ENCODE results near the gene GALNT5. TPM values are rescaled to one million over a fixed set of nuclear protein-coding genes. Genes with fewer than 3 reads are reported as not detected.

The GALNT5 gene
- total and polyA plus RNA-seq, 2 donors (not counting 1 experiment from before 2014, with no cell fraction given): 63.7 to 199 TPM

DNA sequence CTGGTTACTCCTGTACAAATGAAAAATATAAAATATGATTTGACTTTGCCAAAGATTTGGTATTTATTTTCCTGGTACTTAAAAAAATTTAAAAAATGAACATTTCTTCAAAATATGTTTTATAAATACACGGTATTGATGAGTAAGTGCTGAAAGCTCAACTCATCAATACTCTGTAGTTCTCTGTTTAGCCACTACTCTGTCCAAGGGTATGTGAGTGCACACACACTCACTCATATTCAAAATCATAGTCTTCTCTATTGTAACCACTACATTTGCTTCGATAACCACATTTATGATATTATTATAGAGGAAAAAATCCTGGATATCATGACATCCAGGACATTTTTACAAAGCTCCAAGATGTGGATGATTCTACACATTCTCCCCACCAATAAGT is 40.1 kb upstream of the GALNT5 start:
- H3K4me1 ChIP-seq (ENCODE audit: control insufficient read depth, extremely low read depth, insufficient read depth, low read length): no peaks in the 10 kb centered on the region
- H3K79me2 ChIP-seq (ENCODE audit: control insufficient read depth, insufficient read depth, low read length): no peaks in the 10 kb centered on the region
- H3K4me3 ChIP-seq (replicated peaks in 1 of 4; ENCODE audit: control extremely low read depth in 1 of 4, insufficient read depth in 1 of 4, low read depth in 3 of 4, low read length in 4 of 4): no peak overlapping the region
- H2AFZ ChIP-seq (ENCODE audit: low read length): no peak overlapping the region
- no peaks in the 10 kb centered on the region for H3K9me3 ChIP-seq (ENCODE audit: control insufficient read depth, insufficient read depth, low read depth, low read length)
- no peak overlapping the region for H3K9ac ChIP-seq (ENCODE audit: insufficient read depth, low read length)
- H3K27me3 ChIP-seq (ENCODE audit: control insufficient read depth, insufficient read depth, low read length): no peaks in the 10 kb centered on the region
- no peaks in the 10 kb centered on the region for H4K20me1 ChIP-seq (ENCODE audit: control insufficient read depth, extremely low read depth, insufficient read depth, low read length)
- TF ChIP-seq, protein P1, sequence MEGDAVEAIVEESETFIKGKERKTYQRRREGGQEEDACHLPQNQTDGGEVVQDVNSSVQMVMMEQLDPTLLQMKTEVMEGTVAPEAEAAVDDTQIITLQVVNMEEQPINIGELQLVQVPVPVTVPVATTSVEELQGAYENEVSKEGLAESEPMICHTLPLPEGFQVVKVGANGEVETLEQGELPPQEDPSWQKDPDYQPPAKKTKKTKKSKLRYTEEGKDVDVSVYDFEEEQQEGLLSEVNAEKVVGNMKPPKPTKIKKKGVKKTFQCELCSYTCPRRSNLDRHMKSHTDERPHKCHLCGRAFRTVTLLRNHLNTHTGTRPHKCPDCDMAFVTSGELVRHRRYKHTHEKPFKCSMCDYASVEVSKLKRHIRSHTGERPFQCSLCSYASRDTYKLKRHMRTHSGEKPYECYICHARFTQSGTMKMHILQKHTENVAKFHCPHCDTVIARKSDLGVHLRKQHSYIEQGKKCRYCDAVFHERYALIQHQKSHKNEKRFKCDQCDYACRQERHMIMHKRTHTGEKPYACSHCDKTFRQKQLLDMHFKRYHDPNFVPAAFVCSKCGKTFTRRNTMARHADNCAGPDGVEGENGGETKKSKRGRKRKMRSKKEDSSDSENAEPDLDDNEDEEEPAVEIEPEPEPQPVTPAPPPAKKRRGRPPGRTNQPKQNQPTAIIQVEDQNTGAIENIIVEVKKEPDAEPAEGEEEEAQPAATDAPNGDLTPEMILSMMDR (conservative IDR thresholded peaks at IDR 0.05 in 1 of 2, IDR thresholded peaks at IDR 0.05 in 1 of 2; ENCODE audit: low read depth in 1 of 2, low read length in 2 of 2): no peak
- no peak overlapping the region for H3K27ac ChIP-seq (ENCODE audit: insufficient read depth, low read length)
- H3K36me3 ChIP-seq (ENCODE audit: control insufficient read depth, insufficient read depth, low read length): no peaks in the 10 kb centered on the region
- H3K4me2 ChIP-seq (ENCODE audit: extremely low read depth, insufficient read depth, low read length): no peak overlapping the region
- no peak for DNase-seq (ENCODE audit: low read depth in 2 of 2)

DNA sequence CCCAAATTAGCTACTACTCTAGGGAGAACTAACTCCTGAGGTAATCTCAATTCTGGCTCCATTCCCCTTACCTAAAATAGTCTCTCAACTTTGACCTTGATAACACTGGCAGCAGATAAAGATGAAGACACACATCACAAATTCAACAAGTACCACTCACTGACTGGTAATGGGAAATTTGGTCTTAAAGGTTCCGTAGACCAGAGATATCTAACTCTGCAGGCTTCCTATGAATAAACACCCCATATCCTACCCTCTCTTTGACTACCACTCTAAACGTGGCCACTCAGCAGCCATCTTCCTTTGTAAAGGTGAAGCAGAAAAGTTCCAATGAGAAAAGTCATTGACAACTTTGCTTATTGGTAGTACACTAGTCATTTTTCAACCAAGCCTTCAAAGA is 38.6 kb upstream of the GALNT5 start:
- no peak overlapping the region for H3K4me3 ChIP-seq (replicated peaks in 1 of 4; ENCODE audit: control extremely low read depth in 1 of 4, insufficient read depth in 1 of 4, low read depth in 3 of 4, low read length in 4 of 4)
- H3K4me1 ChIP-seq (ENCODE audit: control insufficient read depth, extremely low read depth, insufficient read depth, low read length): no peaks in the 10 kb centered on the region
- no peaks in the 10 kb centered on the region for H3K27me3 ChIP-seq (ENCODE audit: control insufficient read depth, insufficient read depth, low read length)
- no peak for DNase-seq (ENCODE audit: low read depth in 2 of 2)
- H2AFZ ChIP-seq (ENCODE audit: low read length): no peak overlapping the region
- no peaks in the 10 kb centered on the region for H3K79me2 ChIP-seq (ENCODE audit: control insufficient read depth, insufficient read depth, low read length)
- no peaks in the 10 kb centered on the region for H3K9me3 ChIP-seq (ENCODE audit: control insufficient read depth, insufficient read depth, low read depth, low read length)
- H3K9ac ChIP-seq (ENCODE audit: insufficient read depth, low read length): no peak overlapping the region
- TF ChIP-seq EZH2 (IDR thresholded peaks at IDR 0.05; ENCODE audit: low read length, missing control alignments): no peak
- TF ChIP-seq, protein P1 (conservative IDR thresholded peaks at IDR 0.05 in 1 of 2, IDR thresholded peaks at IDR 0.05 in 1 of 2; ENCODE audit: low read depth in 1 of 2, low read length in 2 of 2): no peak
- no peaks in the 10 kb centered on the region for H4K20me1 ChIP-seq (ENCODE audit: control insufficient read depth, extremely low read depth, insufficient read depth, low read length)
- H3K36me3 ChIP-seq (ENCODE audit: control insufficient read depth, insufficient read depth, low read length): no peaks in the 10 kb centered on the region
- H3K27ac ChIP-seq (ENCODE audit: insufficient read depth, low read length): no peak overlapping the region
- no peak overlapping the region for H3K4me2 ChIP-seq (ENCODE audit: extremely low read depth, insufficient read depth, low read length)

DNA sequence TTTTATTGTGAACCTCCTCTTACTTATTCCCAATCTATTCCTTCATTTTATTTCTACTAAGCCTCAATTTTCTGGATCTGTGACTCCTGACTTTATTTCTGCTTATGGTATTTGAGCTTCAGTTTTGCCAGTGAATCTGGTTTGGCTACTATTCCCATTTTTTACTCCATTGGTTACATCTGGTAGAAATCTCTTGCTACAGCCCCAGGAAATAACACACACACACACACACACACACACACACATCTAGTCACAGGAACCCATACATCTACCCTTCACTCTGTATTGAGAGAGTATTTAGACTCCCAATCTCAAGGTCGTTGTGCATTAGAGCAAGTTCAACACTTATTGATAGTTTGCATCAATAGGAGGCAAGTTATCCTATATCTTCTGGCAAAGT is 37.0 kb upstream of the GALNT5 start:
- Histone ChIP-seq H3K36me3 (ENCODE audit: control insufficient read depth, insufficient read depth, low read length) (no peaks in the 10 kb centered on the region), H3K27ac (ENCODE audit: insufficient read depth, low read length) (no peak overlapping the region), H3K9me3 (ENCODE audit: control insufficient read depth, insufficient read depth, low read depth, low read length) (no peaks in the 10 kb centered on the region), H3K4me3 (replicated peaks in 1 of 4; ENCODE audit: control extremely low read depth in 1 of 4, insufficient read depth in 1 of 4, low read depth in 3 of 4, low read length in 4 of 4) (no peak overlapping the region), H4K20me1 (ENCODE audit: control insufficient read depth, extremely low read depth, insufficient read depth, low read length) (no peaks in the 10 kb centered on the region), H3K4me2 (ENCODE audit: extremely low read depth, insufficient read depth, low read length) (no peak overlapping the region), H3K27me3 (ENCODE audit: control insufficient read depth, insufficient read depth, low read length) (no peaks in the 10 kb centered on the region), H3K9ac (ENCODE audit: insufficient read depth, low read length) (no peak overlapping the region), H2AFZ (ENCODE audit: low read length) (no peak overlapping the region), H3K4me1 (ENCODE audit: control insufficient read depth, extremely low read depth, insufficient read depth, low read length) (no peaks in the 10 kb centered on the region), H3K79me2 (ENCODE audit: control insufficient read depth, insufficient read depth, low read length) (no peaks in the 10 kb centered on the region)
- no peak for DNase-seq (ENCODE audit: low read depth in 2 of 2)
- TF ChIP-seq EZH2 (IDR thresholded peaks at IDR 0.05; ENCODE audit: low read length, missing control alignments): no peak
- TF ChIP-seq, protein P1 (conservative IDR thresholded peaks at IDR 0.05 in 1 of 2, IDR thresholded peaks at IDR 0.05 in 1 of 2; ENCODE audit: low read depth in 1 of 2, low read length in 2 of 2): no peak
